Lower leg skin (tissue), 3 donors: ENCODE measurements around the gene CEP350.

Source experiments
- POLR2A ChIP-seq, 2 donors: fragments of 450-650 bp; IDR thresholded peaks; one replicate each; pipeline ENCODE4 v1.6.1; 2016 to 2017; ENCODE audit warnings: antibody characterized with exemption in 2 of 2, mild to moderate bottlenecking in 1 of 2, moderate library complexity in 1 of 2
- TF ChIP-seq, protein P1 (sequence below), 3 donors: fragments of 450-650 bp; IDR thresholded peaks; one replicate each; pipeline ENCODE4 v1.5.1; 2016; ENCODE audit warnings: antibody characterized with exemption in 3 of 3, mild to moderate bottlenecking in 3 of 3, moderate library complexity in 2 of 3

DNA sequence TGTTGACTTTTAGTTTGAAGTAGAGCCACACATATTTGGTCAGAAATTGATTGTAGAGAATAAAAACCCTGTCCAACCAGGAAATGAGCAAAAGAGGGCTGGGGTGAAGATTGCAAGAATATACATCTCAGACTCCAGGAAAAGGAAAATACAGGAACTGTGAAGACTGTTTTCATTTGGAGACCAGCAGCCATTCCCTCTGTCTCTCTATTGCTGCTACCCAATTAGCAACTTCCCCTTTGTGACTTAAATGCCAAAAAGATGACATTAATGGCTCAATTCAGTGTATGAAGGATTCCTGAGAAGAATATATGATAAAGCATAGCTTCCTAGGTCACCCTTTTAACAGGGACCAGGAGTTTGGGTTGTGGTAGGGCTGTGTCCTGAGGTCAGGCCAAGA is 31.6 kb upstream of the CEP350 start:
- TF ChIP-seq, protein P1, sequence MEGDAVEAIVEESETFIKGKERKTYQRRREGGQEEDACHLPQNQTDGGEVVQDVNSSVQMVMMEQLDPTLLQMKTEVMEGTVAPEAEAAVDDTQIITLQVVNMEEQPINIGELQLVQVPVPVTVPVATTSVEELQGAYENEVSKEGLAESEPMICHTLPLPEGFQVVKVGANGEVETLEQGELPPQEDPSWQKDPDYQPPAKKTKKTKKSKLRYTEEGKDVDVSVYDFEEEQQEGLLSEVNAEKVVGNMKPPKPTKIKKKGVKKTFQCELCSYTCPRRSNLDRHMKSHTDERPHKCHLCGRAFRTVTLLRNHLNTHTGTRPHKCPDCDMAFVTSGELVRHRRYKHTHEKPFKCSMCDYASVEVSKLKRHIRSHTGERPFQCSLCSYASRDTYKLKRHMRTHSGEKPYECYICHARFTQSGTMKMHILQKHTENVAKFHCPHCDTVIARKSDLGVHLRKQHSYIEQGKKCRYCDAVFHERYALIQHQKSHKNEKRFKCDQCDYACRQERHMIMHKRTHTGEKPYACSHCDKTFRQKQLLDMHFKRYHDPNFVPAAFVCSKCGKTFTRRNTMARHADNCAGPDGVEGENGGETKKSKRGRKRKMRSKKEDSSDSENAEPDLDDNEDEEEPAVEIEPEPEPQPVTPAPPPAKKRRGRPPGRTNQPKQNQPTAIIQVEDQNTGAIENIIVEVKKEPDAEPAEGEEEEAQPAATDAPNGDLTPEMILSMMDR (IDR thresholded peaks at IDR 0.05) = no peak
- no peak for TF ChIP-seq POLR2A (IDR thresholded peaks at IDR 0.05)
